ENCODE measurements around the gene MYADML2.
"Not testable (repeated sequence)": the region's sequence is repeated elsewhere in the genome, so short reads cannot be mapped to it uniquely, and the experiment has no call there.

MYADML2 gene

GRCh38 chr17:81959362-81960129 lies 12.5 kb upstream of the MYADML2 start:
- DNase-seq (ENCODE audit: low read depth in 2 of 2) = peak; percentile 67 to 71

DNA sequence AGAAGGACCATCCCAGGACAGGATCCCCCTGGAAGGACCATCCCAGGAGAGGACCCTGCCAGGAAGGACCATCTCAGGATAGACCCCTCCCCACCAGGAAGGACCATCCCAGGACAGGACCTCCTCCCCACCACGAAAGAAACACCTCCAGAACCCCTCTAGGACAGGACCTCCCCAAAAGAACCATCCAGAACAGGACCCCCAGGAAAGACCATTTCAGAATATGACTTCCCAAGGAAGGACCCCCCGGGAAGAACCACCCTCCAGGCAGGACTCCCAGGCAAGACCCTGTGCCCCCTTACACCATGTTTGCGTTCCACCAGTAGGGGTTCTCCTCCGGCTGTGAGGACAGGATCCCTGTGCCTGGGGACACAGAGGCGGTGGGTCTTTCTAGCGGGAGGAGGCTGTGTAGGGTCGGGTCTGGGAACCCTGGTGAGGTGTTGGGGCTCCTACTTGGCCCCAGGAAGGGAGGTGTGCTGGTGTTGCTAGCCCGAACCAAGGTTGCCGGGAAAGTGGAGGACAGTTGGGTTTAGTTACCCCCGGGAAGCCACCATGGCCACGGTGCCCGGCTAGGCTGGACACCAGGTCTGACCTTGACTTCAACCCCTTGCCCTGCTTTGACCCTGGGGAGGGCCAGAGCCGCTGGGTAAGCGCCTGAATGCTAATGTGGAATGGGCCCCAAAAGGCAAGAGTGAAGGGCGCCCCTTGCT lies 11.8 kb upstream of the MYADML2 start:
- no peak for DNase-seq (ENCODE audit: low read depth in 2 of 2)

DNA sequence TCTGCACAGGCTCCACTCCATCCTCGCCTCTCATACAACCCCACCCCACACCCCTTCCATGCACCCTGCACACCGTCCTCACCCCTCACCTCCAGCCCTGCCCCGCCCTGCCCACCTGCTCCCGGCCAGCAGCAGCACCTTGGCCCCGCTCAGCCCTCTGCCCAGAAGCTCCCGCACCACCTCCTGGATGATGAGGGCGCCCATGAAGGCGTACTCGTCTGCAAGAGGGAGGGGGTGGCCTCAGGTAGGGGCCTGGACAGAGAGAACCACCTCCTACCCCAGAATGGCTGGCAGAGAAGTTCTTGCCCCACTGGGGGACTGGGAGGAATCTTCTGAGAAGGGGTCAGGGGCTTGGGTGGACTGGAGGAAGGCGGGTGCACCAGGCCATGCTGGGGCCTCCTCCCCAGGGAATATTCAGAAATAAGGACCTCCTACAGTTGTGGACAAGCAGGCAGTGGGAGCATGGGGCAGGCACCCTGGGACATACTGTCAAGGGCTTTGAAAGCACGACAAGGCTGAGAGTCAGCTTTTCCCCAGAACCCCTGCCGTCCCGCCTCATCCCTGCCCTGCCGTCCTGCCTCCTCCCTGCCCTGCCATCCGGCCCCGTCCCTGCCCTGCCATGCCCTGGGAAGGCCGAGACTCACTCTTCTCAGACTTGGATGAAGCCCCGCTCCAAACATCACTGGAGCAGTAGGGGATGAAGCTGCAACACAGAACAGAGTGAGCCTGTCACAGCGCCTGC lies 10.8 kb upstream of the MYADML2 start:
- no peak for DNase-seq (ENCODE audit: low read depth in 2 of 2)

GRCh38 chr17:81956607-81957589 lies 9.9 kb upstream of the MYADML2 start:
- no peak for DNase-seq (ENCODE audit: low read depth in 2 of 2)

GRCh38 chr17:81955756-81956544 lies 8.9 kb upstream of the MYADML2 start:
- DNase-seq (ENCODE audit: low read depth in 2 of 2) = no peak

DNA sequence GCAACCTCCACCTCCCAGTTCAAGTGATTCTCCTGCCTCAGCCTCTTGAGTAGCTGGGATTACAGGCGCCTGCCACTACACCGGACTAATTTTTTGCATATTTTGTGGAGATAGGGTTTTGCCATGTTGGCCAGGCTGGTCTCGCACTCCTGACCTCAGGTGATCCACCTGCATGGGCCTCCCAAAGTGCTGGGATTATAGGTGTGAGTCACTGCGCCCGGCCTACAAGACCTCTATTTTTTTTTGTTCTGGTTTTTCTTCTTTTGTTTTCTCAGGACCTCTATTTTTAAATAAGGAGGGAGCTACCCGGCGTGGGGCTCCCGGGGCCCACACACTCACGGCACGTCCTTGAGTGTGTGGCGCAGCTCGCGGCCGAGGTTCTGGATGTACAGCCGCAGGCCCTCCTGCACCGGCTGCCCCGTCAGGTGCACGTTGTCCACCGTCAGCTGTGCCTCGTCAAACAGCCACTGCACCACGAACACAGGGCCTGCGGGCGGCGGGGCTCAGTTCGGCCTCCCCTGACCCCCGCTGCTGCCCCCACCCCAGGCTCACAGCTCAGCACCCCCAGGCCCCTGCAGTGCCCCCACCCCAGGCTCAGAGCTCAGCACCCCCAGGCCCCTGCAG lies 8.1 kb upstream of the MYADML2 start:
- no peak for DNase-seq (ENCODE audit: low read depth in 2 of 2)

GRCh38 chr17:81954131-81955057 lies 7.4 kb upstream of the MYADML2 start:
- DNase-seq (ENCODE audit: low read depth in 2 of 2) = no peak

DNA sequence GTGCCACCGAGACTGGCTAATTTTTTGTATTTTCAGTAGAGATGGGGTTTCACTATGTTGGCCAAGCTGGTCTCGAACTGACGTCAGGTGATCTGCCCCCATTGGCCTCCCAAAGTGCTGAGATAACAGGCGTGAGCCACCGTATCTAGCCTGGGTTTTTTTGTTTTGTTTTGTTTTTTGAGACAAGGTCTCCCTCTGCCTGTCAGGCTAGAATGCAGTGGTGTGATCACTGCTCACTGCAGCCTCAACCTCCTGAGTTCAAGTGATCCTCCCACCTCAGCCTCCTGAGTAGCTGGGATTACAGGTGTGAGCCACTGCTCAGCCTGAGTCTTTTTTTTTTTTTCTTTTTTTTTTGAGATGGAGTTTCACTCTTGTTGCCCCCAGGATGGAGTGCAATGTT lies 6.4 kb upstream of the MYADML2 start:
- not testable (repeated sequence) for DNase-seq (ENCODE audit: low read depth in 2 of 2)

DNA sequence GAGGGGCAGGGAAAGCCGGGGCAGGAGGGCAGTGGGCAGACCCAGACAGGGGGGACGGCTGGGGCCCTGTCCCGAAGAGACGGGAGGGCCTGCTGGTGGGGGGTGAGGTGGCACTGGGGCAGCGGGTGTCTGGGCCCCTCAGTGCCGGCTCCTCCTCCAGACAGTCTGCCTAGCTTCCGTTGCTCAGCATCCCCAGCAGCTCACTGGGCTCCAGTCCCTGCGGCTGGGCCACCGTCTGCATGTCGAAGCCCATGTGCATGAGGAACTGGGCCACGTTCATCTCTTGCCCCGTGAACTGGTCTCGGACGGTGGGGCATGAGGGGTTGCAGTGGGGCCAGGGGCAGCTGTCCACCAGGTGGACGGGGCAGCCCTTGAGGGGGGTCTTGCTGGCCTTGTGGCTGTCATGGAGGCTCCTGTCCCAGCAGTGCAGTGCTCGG lies 5.8 kb upstream of the MYADML2 start:
- DNase-seq (ENCODE audit: low read depth in 2 of 2) = no peak

- DNase-seq (ENCODE audit: low read depth in 2 of 2) = no peak
Observed at GRCh38 chr17:81951785-81952684, 5.0 kb upstream of the MYADML2 start.

GRCh38 chr17:81950501-81950900 lies 3.5 kb upstream of the MYADML2 start:
- no peak for DNase-seq (ENCODE audit: low read depth in 2 of 2)

DNA sequence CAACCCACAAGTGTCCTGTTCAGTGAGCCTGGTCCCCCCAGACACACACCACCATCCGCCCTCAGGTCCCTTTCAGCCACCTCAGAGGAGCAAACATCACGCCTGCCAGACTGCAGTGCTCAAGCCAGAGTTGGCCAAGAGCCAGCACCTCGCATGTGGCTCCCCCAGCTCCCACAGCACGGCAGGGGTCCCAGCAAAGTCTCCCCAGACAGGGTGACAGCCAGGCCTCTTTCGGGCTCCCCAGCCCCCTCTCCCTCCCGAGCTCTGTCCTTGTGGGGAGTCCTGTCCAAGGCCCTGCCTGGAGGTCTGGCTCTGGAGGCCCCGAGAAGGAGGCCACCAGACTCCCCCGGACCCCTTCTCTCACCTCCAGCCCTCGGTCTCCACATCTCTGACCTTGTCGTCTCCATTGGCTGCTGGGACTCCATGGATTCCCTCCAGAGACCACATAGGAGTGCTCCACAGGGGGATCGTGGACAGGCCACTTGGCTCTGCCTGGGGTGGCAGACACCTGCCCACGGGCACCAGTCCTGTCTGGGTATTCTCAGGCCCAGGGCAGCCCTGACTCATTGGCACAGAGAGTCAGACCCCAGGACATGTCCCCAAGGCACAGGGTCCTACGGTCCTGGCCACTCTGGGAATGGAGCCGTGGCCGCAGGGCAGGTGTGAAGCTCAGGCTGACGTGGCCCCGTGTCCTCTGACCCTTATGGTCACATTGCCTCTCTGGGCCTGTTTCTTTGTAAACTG lies 1.8 kb upstream of the MYADML2 start:
- DNase-seq (ENCODE audit: low read depth in 2 of 2) = no peak

- no peak for DNase-seq (ENCODE audit: low read depth in 2 of 2)
Observed at GRCh38 chr17:81944858-81945257, 2.2 kb downstream of the MYADML2 start.

DNA sequence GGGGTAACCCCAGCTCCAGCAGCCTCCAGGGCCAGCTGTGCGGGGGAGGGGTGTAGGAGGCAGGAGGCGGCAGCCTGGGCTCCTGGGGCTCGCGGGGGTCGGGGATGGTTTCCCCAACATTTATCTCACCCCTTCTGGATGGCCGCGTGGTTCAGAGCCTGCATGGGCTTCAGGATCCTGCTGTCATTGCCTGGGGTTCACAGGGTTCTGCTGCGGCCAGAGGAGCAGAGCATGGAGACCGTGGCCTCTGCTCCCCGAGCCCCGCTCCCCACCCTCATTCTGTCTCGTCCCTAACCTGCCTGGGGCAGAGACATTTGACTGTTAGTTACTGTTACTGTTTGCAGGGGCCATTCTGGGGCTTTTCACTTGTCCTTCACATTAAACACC lies 4.9 kb downstream of the MYADML2 start:
- DNase-seq (ENCODE audit: low read depth in 2 of 2) = no peak

DNA sequence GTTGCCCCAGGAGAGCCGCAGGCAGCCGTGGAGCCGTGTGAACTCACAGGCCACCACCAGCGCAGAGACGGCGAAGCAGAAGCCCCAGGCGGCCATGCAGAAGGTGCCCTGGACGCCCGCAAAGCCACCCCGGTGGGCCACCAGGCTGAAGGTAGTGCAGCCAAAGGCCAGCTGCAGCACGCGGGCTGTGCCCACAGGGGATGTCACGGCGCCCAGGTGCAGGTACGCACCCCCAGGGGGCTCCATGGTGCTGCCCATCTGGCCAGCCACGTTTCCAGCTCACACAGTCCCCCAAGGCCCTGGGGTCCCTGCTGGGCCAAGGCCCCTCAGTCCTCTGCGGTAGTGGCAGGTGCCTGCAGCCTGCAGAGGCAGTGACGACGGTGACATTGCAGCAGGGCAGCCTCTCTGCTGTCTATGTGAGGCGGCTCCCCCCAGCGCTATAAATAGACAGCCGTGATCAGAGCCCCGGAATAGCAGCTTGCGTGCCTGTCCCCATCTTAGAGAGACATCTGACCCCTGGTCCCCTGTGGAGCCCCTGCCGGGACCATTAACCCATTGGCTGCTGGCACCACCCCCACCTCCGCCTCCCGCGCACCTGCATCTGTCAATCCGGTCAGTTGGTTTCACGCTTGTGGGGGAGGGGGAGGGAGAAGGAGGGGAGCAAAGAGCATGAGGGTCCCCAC lies 5.4 kb downstream of the MYADML2 start:
- no peak for DNase-seq (ENCODE audit: low read depth in 2 of 2)

Data from stimulated activated CD4-positive, alpha-beta T cell treated with anti-CD3 and anti-CD28 coated beads, Interleukin-4, amount 100 ng/mL, for 48 hours (primary cell).